Prostate gland (tissue), 2 donors: Measurements from ENCODE around the gene DPP10. TPM values are rescaled to one million over a fixed set of nuclear protein-coding genes. Genes with fewer than 3 reads are reported as not detected.

ENCODE experiments used
- DNase-seq: peaks from one replicate; pipeline ENCODE4 v3.0.0-alpha.2; 2019; ENCODE audit warnings: low spot score
- H3K27ac ChIP-seq, 2 donors: fragments of 200-600 bp; sonication (generic); 2 replicates each; pipeline ENCODE4 v1.5.1; 2017 to 2019
- H3K27me3 ChIP-seq: fragments of 200-600 bp; sonication (generic); replicated peaks from 2 replicates; pipeline ENCODE4 v1.5.1; 2019; ENCODE audit not compliant: insufficient read depth
- H3K36me3 ChIP-seq, 2 donors: fragments of 200-600 bp; sonication (generic); 1 replicate in 1 of 2; 2 replicates in 1 of 2; pipeline versions ENCODE4 v1.5.1 to v1.8.1; 2017 to 2019
- H3K4me1 ChIP-seq: fragments of 200-600 bp; sonication (generic); replicated peaks from 2 replicates; pipeline ENCODE4 v1.5.1; 2019
- H3K4me3 ChIP-seq, 2 donors: fragments of 200-600 bp; sonication (generic); 2 replicates each; pipeline ENCODE4 v1.5.1; 2017 to 2019
- H3K9me3 ChIP-seq: fragments of 200-600 bp; sonication (generic); 2 replicates; pipeline ENCODE4 v1.5.1; 2017
- POLR2A ChIP-seq: fragments of 450-650 bp; IDR thresholded peaks from one replicate; pipeline ENCODE4 v1.6.1; 2016; ENCODE audit warnings: antibody characterized with exemption, mild to moderate bottlenecking
- POLR2AphosphoS5 ChIP-seq: sonication (generic); formaldehyde crosslinking; IDR thresholded peaks from one replicate; pipeline ENCODE4 v1.6.1; 2017; ENCODE audit warnings: antibody characterized with exemption
- WGBS: methylation state at CpG from one replicate; pipeline ENCODE4 v1.1.5; 2018; 5-methylcytosine and 5-hydroxymethylcytosine counted together
- intact Hi-C: fragments of 100-400 bp; cut with DNase I; formaldehyde crosslinking; loops from one replicate; pipeline ENCODE4 v1.14.2; 2022
- total RNA-seq, 2 donors: library from RNA; depleted of rRNA; stranded (reverse); fragments of >200 nt; gene quantifications; one replicate each; pipeline ENCODE4 v1.1.0, GENCODE V29; 2016
- TF ChIP-seq, protein P1 (sequence below), 4 experiments: fragments of 200-600 bp in 2 of 4; fragments of 450-650 bp in 2 of 4; sonication (generic) in 2 of 4; IDR thresholded peaks; 1 replicate in 3 of 4; 2 replicates in 1 of 4; pipeline ENCODE4 v1.5.1; 2016 to 2019; ENCODE audit warnings: antibody characterized with exemption in 4 of 4, mild to moderate bottlenecking in 2 of 4, moderate library complexity in 2 of 4

DPP10 gene
- total RNA-seq, 2 donors from 2014 or later = 5.1 TPM; not detected in 1

DNA sequence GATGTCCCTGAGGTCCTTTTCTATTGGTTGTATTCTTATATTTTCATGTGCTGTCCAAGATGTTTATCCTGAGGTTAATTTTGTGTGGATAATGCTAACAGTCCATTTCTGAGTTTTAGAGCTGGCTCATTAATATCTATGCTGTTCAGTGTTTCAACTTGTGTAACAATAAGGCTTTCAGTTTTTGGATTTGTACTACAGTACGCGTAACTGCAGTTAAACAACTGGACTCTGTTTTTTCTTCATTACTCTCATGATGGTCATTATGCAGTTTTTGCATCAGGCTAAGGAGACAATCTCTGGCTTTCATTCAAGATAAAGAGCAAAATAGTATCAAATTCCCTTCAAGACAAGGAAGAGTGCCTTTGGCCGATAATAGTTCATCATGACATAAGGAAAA is 1364.8 kb downstream of the DPP10 start:
- no peaks in the 10 kb centered on the region for H3K9me3 ChIP-seq
- H3K36me3 ChIP-seq = no peaks in the 10 kb centered on the region
- TF ChIP-seq POLR2AphosphoS5 (no peak), POLR2A (no peak)
- TF ChIP-seq, protein P1, sequence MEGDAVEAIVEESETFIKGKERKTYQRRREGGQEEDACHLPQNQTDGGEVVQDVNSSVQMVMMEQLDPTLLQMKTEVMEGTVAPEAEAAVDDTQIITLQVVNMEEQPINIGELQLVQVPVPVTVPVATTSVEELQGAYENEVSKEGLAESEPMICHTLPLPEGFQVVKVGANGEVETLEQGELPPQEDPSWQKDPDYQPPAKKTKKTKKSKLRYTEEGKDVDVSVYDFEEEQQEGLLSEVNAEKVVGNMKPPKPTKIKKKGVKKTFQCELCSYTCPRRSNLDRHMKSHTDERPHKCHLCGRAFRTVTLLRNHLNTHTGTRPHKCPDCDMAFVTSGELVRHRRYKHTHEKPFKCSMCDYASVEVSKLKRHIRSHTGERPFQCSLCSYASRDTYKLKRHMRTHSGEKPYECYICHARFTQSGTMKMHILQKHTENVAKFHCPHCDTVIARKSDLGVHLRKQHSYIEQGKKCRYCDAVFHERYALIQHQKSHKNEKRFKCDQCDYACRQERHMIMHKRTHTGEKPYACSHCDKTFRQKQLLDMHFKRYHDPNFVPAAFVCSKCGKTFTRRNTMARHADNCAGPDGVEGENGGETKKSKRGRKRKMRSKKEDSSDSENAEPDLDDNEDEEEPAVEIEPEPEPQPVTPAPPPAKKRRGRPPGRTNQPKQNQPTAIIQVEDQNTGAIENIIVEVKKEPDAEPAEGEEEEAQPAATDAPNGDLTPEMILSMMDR (IDR thresholded peaks at IDR 0.05) = no peak
- no peaks in the 10 kb centered on the region for H3K27me3 ChIP-seq
- DNase-seq = no peak
- H3K4me3 ChIP-seq = no peak overlapping the region
- no peak overlapping the region for H3K27ac ChIP-seq
- H3K4me1 ChIP-seq = no peaks in the 10 kb centered on the region
- 71% methylated on average over 3 of the region's 3 CpGs for WGBS
- intact Hi-C loops = no loop called here

DNA sequence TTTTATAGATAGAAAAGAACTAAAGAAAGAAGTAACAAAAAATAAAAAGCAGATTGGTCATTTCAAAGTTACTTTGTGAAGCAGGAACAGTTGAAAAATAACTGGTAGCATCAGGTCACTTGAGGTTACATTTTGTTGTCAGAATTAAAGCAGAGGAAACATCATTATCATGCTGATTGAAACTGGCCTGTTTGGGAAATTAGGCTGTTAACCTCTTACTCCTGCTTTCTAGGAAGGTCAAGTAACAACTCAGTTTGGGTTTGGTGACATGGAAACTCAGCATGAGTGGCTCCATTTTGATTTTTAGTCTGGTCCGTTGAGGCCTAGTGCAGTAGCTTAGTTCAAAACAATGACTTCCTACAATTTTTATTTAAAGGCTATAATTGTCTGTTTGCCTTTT is 1383.5 kb downstream of the DPP10 start:
- TF ChIP-seq POLR2AphosphoS5 (no peak), POLR2A (no peak)
- TF ChIP-seq, protein P1 (IDR thresholded peaks at IDR 0.05) = no peak
- Histone ChIP-seq H3K36me3 (no peaks in the 10 kb centered on the region), H3K9me3 (no peaks in the 10 kb centered on the region), H3K4me1 (no peaks in the 10 kb centered on the region), H3K4me3 (no peak overlapping the region), H3K27ac (no peak overlapping the region), H3K27me3 (no peaks in the 10 kb centered on the region)
- DNase-seq = no peak
- 92% methylated on average over 1 of the region's 1 CpG for WGBS
- intact Hi-C loops = no loop called here

DNA sequence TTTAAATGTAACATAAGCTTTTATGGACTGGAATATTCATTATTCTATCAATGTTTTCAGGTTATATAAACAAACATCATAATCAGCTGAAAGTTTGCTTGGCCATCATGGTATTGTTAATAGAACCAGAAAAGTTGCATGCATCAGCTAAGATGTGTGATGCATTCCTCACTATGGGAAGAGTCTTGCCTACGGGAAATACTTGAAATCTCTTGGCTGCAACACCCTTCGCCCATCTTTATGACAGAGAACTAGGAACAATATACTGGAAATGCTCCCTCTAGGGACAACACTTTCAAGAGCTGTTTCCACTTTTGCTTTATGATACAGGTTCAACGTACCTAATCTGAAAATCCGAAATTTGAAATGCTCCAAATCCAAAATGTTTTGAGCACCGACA is 1390.8 kb downstream of the DPP10 start:
- Histone ChIP-seq H3K27me3 (no peaks in the 10 kb centered on the region), H3K4me1 (no peaks in the 10 kb centered on the region), H3K36me3 (no peaks in the 10 kb centered on the region), H3K9me3 (no peaks in the 10 kb centered on the region), H3K4me3 (no peak overlapping the region), H3K27ac (no peak overlapping the region)
- no peak for DNase-seq
- 87% methylated on average over 5 of the region's 5 CpGs for WGBS
- TF ChIP-seq, protein P1 (IDR thresholded peaks at IDR 0.05) = no peak
- TF ChIP-seq POLR2A (no peak), POLR2AphosphoS5 (no peak)
- intact Hi-C loops = no loop called here

DNA sequence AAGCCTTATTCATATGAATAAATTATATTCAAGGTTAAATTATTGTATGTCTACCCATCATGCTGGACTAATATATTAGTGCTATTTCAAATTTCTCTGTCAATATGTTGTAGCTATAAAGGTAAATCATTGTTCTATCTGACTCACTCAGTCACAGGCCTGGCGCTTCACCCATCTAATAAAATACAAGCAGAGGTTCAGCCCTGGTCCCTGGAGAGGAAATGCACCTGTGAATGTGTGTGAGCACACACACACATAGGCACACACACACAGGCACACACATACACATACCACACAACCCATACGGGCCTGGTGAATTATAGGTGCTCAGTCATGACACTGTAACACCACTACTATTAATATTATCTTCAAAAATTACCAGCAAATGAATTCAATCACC is 1396.1 kb downstream of the DPP10 start:
- Histone ChIP-seq H3K9me3 (no peaks in the 10 kb centered on the region), H3K27me3 (no peaks in the 10 kb centered on the region), H3K27ac (no peak overlapping the region), H3K36me3 (no peaks in the 10 kb centered on the region), H3K4me1 (no peaks in the 10 kb centered on the region), H3K4me3 (no peak overlapping the region)
- TF ChIP-seq, protein P1 (IDR thresholded peaks at IDR 0.05) = no peak
- TF ChIP-seq POLR2AphosphoS5 = no peak
- TF ChIP-seq POLR2A = no peak
- no peak for DNase-seq
- WGBS = 40% methylated on average over 2 of the region's 2 CpGs
- intact Hi-C loops = no loop called here

DNA sequence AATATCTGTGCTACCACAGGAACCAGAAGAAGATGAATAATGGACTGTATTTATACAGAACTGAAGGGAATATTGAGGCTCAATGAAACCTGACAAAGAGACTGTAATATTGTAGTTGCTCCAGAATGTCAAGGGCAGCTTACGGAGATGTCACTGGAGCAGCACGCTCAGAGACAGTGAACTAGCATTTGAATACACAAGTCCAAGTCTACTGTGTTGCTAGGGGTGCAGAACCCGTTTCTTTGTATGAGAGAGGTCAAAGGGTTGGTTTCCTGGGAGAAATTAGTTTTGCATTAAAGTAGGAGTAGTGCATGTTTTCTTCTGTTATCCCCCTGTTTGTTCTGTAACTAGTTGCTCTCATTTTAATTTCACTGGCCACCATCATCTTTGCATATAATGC is 1399.9 kb downstream of the DPP10 start:
- intact Hi-C loops = no loop called here
- WGBS = 89% methylated on average over 3 of the region's 3 CpGs
- H3K4me1 ChIP-seq = no peaks in the 10 kb centered on the region
- no peak overlapping the region for H3K27ac ChIP-seq
- no peak overlapping the region for H3K4me3 ChIP-seq
- TF ChIP-seq POLR2AphosphoS5 (no peak), POLR2A (no peak)
- TF ChIP-seq, protein P1 (IDR thresholded peaks at IDR 0.05) = no peak
- DNase-seq = no peak
- no peaks in the 10 kb centered on the region for H3K36me3 ChIP-seq
- H3K9me3 ChIP-seq = no peaks in the 10 kb centered on the region
- H3K27me3 ChIP-seq = no peaks in the 10 kb centered on the region
